NB4 (cell line): Measurements from ENCODE around the gene CLRN3.
A peak's percentile ranks its signal among the peaks of the same experiment; 100 is the strongest.

Source experiments
- DNase-seq: peaks from one replicate; pipeline ENCODE4 v3.0.0; 2010; ENCODE audit warnings: low read depth
- H3K4me3 ChIP-seq: one replicate; pipeline ENCODE4 v1.5.1; 2011; ENCODE audit warnings: mild to moderate bottlenecking, low read depth, low read length, moderate library complexity
- CTCF ChIP-seq: IDR thresholded peaks from one replicate; pipeline ENCODE4 v1.5.1; 2012; ENCODE audit warnings: low read depth, low read length
- MAX ChIP-seq: IDR thresholded peaks from 2 replicates; pipeline ENCODE4 v1.6.1; 2011; ENCODE audit warnings: low read depth, low read length
- MYC ChIP-seq: IDR thresholded peaks from 2 replicates; pipeline ENCODE4 v1.6.1; 2011; ENCODE audit warnings: low read depth, low read length
- POLR2A ChIP-seq: IDR thresholded peaks from 2 replicates; pipeline ENCODE4 v1.6.1; 2011; ENCODE audit warnings: mild to moderate bottlenecking; ENCODE audit not compliant: insufficient read length; ENCODE audit errors: extremely low read depth

Gene CLRN3

GRCh38 chr10:127848226-127848625, 44.5 kb downstream of the CLRN3 start:
- peak; percentile 23 for DNase-seq
- H3K4me3 ChIP-seq = no peak overlapping the region
- TF ChIP-seq MAX = no peak
- TF ChIP-seq POLR2A = no peak
- no peak for TF ChIP-seq MYC
- no peak for TF ChIP-seq CTCF

DNA sequence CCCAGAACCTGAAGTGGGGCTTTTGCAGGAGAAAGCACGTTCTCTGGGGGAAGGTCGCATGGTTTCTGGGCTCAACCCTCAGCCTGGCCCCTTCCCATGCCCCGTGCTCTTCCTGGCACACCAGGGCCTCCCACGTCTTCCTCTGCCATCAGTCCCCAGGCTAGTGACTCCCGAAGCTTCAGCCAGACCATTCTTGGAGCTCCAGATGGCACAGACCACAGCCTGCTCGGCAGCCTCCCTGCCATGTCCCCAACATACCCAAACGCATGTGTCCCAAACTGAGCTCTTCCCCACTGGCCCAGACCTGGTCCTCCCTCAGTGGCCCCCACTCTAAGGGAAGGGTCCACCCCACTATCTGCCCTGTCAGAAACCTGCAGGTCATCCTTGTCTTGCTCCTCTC, 47.0 kb downstream of the CLRN3 start:
- H3K4me3 ChIP-seq = no peak overlapping the region
- TF ChIP-seq MAX = no peak
- no peak for TF ChIP-seq CTCF
- no peak for TF ChIP-seq POLR2A
- no peak for TF ChIP-seq MYC
- DNase-seq = no peak

- no peak overlapping the region for H3K4me3 ChIP-seq
- no peak for TF ChIP-seq POLR2A
- no peak for TF ChIP-seq CTCF
- no peak for TF ChIP-seq MAX
- no peak for TF ChIP-seq MYC
- no peak for DNase-seq
Measured at GRCh38 chr10:127840884-127841283, 51.9 kb downstream of the CLRN3 start.

- DNase-seq = no peak
- no peak overlapping the region for H3K4me3 ChIP-seq
- TF ChIP-seq POLR2A (no peak), MAX (no peak), CTCF (no peak), MYC (no peak)
Measured at GRCh38 chr10:127836966-127837365, 55.8 kb downstream of the CLRN3 start.

- TF ChIP-seq MYC (no peak), MAX (no peak), POLR2A (no peak), CTCF (no peak)
- no peak overlapping the region for H3K4me3 ChIP-seq
- DNase-seq = no peak
Measured at GRCh38 chr10:127836176-127836575, 56.6 kb downstream of the CLRN3 start.

- TF ChIP-seq POLR2A (no peak), MYC (no peak), MAX (no peak), CTCF (no peak)
- no peak overlapping the region for H3K4me3 ChIP-seq
Measured at GRCh38 chr10:127834791-127835190, 58.0 kb downstream of the CLRN3 start.

More at GRCh38 chr10:127834791-127835190, 58.0 kb downstream of the CLRN3 start:
- no peak for DNase-seq
